Upper lobe of right lung (tissue), 1 donor: ENCODE data around the gene ACSF2. TPM values are rescaled to one million over a fixed set of nuclear protein-coding genes. Genes with fewer than 3 reads are reported as not detected.
A peak's percentile ranks its signal among the peaks of the same experiment; 100 is the strongest.

Source experiments
- ATAC-seq: fragments of 200-7000 bp; cut with Tn5 transposase; one replicate; pipeline ENCODE4 v1.9.1; 2020; ENCODE audit warnings: mild to moderate bottlenecking, moderate library complexity
- DNase-seq: peaks from one replicate; pipeline ENCODE4 v3.0.0-alpha.2; 2020
- H3K27ac ChIP-seq: fragments of 200-600 bp; one replicate; pipeline ENCODE4 v1.8.0; 2022
- H3K27me3 ChIP-seq: fragments of 200-600 bp; one replicate; pipeline ENCODE4 v1.8.0; 2022; ENCODE audit warnings: mild to moderate bottlenecking
- H3K36me3 ChIP-seq: fragments of 200-600 bp; one replicate; pipeline ENCODE4 v1.8.0; 2022
- H3K4me1 ChIP-seq: fragments of 200-600 bp; one replicate; pipeline ENCODE4 v1.8.0; 2022
- H3K4me3 ChIP-seq: fragments of 200-600 bp; one replicate; pipeline ENCODE4 v1.8.0; 2022; ENCODE audit warnings: mild to moderate bottlenecking
- H3K9me3 ChIP-seq: fragments of 200-600 bp; one replicate; pipeline ENCODE4 v1.8.0; 2022
- intact Hi-C: fragments of 100-400 bp; cut with DNase I; formaldehyde crosslinking; loops from one replicate; pipeline ENCODE4 v1.11.0; 2022
- total RNA-seq: library from RNA; stranded (reverse); fragmentation: NEBNext Ultra II Directional; extraction: Animal tissue kit (Norgen Biotek cat#: 25700); gene quantifications from one replicate; pipeline ENCODE4 v1.2.1, GENCODE V29; 2021
- TF ChIP-seq, protein P1 (sequence below): fragments of 200-600 bp; IDR thresholded peaks from one replicate; pipeline ENCODE4 v1.8.0; 2022; ENCODE audit warnings: antibody characterized with exemption
- donor health status: DM: no; HTN: yes; CAD: no; lungs with severe emphysema.

ACSF2 gene
- total RNA-seq, 1 donor from 2014 or later = 73.9 TPM

- no peak for ATAC-seq
- intact Hi-C loops = no loop called here
- DNase-seq = no peak
- H3K36me3 ChIP-seq = no peaks in the 10 kb centered on the region
- TF ChIP-seq, protein P1, sequence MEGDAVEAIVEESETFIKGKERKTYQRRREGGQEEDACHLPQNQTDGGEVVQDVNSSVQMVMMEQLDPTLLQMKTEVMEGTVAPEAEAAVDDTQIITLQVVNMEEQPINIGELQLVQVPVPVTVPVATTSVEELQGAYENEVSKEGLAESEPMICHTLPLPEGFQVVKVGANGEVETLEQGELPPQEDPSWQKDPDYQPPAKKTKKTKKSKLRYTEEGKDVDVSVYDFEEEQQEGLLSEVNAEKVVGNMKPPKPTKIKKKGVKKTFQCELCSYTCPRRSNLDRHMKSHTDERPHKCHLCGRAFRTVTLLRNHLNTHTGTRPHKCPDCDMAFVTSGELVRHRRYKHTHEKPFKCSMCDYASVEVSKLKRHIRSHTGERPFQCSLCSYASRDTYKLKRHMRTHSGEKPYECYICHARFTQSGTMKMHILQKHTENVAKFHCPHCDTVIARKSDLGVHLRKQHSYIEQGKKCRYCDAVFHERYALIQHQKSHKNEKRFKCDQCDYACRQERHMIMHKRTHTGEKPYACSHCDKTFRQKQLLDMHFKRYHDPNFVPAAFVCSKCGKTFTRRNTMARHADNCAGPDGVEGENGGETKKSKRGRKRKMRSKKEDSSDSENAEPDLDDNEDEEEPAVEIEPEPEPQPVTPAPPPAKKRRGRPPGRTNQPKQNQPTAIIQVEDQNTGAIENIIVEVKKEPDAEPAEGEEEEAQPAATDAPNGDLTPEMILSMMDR = no peak
- peak overlapping the region; percentile 44 for H3K27ac ChIP-seq
- no peaks in the 10 kb centered on the region for H3K27me3 ChIP-seq
- H3K9me3 ChIP-seq = no peaks in the 10 kb centered on the region
- H3K4me1 ChIP-seq = peaks cover 13% of the 10 kb centered on the region
- H3K4me3 ChIP-seq = no peak overlapping the region
Measured at GRCh38 chr17:50440838-50441829, 15.1 kb downstream of the ACSF2 start.

DNA sequence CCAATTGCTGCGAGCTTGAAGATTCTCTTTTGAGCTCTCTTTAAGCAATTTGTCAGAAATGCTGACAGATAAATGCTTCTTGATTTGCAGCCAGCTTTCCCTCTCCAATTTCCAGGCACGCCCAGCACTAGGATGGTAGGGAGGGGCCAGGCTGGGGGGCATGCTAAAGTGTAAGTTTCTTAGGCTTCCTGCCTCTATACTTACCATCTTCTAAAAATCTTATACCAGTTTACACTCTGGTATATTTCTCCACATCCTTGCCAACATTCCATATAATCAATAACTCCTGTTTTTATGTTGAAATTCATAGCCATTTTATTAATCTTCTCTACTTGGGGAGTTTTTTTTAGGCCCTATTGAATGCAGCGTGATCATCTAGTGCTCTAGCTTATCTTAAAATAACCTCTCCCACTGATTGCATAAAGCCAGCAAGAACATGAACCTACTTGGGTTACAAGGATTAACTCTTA is 17.5 kb downstream of the ACSF2 start:
- Histone ChIP-seq H3K4me3 (no peak overlapping the region), H3K4me1 (peaks cover 19% of the 10 kb centered on the region), H3K27ac (peak overlapping the region; percentile 73), H3K9me3 (no peaks in the 10 kb centered on the region), H3K36me3 (no peaks in the 10 kb centered on the region), H3K27me3 (no peaks in the 10 kb centered on the region)
- DNase-seq (no peak), ATAC-seq (peak; percentile 9)
- TF ChIP-seq, protein P1 = no peak
- intact Hi-C loops = no loop called here

DNA sequence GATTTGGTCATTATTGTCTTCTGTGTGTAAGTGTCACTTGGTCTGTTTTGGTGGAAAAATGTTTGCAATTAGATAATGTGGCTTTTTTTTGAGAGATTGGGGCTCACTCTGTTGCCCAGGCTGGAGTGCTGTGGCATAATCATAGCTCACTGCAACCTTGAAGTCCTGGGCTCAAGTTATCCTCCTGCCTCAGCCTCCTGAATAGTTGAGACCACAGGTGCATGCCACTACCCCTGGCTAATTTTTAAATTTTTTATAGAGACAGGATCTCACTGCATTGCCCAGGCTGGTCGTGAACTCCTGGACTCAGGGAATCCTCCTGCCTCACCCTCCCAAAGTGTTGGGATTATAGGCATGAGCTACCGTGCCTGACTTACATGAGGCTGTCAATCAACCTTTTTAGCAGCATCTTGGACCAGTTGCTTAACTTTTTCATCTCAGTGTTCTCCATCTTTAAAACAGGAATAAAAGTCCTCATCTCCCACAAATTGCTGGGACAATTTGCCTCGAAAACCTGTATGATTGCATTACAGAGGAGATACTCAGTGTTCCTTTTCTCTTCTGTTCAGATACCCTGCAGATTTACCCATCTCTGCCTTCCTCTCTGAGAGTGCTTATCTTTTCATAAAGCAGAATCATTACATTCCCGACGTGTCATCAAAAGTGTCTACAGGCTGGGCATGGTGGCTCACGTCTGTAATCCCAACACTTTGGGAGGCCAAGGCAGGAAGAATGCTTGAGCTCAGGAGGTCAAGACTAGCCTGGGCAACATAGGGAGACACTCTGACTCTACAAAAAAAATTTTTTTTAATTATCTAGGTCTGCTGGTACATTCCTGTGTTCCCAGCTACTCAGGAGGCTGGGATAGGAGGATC is 19.1 kb downstream of the ACSF2 start:
- TF ChIP-seq, protein P1 = no peak
- Histone ChIP-seq H3K36me3 (no peaks in the 10 kb centered on the region), H3K27ac (no peak overlapping the region), H3K27me3 (no peaks in the 10 kb centered on the region), H3K4me3 (no peak overlapping the region), H3K4me1 (peaks cover 19% of the 10 kb centered on the region), H3K9me3 (no peaks in the 10 kb centered on the region)
- ATAC-seq (no peak), DNase-seq (no peak)
- intact Hi-C loops = no loop called here

DNA sequence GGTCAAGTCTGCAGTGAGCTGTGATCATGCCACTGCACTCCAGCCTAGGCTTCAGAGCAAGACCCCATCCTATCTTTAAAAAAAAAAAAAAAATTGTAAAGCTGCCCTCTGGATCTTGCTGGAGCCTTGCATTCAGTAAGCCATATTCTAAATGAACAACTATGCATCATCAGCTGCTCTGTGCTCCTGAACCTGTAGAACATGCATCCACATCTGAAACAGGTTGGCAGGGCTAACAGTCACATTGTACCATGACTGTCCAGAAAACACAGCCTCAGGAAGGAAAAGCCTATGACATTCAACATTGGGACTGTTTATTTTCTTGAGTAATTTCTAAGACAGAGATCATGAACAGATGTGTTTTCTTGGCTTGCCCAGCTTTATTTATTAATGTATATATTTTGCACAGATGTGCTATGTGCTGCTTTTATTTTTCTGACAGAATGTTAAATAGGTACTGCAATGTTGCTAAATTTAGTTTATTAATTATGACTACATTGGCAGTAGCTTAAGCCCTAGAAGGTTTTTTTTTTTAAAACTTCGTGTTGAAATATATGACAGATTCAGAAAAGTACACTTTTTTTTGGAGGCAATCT is 19.8 kb downstream of the ACSF2 start:
- DNase-seq (no peak), ATAC-seq (no peak)
- no peaks in the 10 kb centered on the region for H3K9me3 ChIP-seq
- TF ChIP-seq, protein P1 = no peak
- no peak overlapping the region for H3K4me3 ChIP-seq
- no peak overlapping the region for H3K27ac ChIP-seq
- H3K27me3 ChIP-seq = no peaks in the 10 kb centered on the region
- intact Hi-C loops = no loop called here
- H3K4me1 ChIP-seq = peaks cover 19% of the 10 kb centered on the region
- no peaks in the 10 kb centered on the region for H3K36me3 ChIP-seq

- Histone ChIP-seq H3K27ac (peak overlapping the region; percentile 84), H3K9me3 (no peaks in the 10 kb centered on the region), H3K4me3 (no peak overlapping the region), H3K27me3 (no peaks in the 10 kb centered on the region), H3K4me1 (peaks cover 21% of the 10 kb centered on the region), H3K36me3 (no peaks in the 10 kb centered on the region)
- ATAC-seq (peak; percentile 94), DNase-seq (no peak)
- TF ChIP-seq, protein P1 = no peak
- intact Hi-C loops = no loop called here
Measured at GRCh38 chr17:50447870-50448595, 22.0 kb downstream of the ACSF2 start.
